Endothelial cell of umbilical vein (primary cell): ENCODE measurements around the gene FAM168A. TPM values are rescaled to one million over a fixed set of nuclear protein-coding genes. Genes with fewer than 3 reads are reported as not detected.

Experiments used
- BruUV-seq: library from RNA; stranded (reverse); fragments of 400-500 nt; replicated peaks from 2 replicates; lab custom pipeline; 2021; lab: Mats Ljungman, UMichigan
- CTCF ChIA-PET: fragments of 300-600, 350-600 bp; sonication (Branson Sonifier 250); formaldehyde crosslinking; loops from one replicate; lab custom pipeline; 2021; ENCODE audit warnings: antibody characterized with exemption, inconsistent platforms; lab: Charles Lee
- POLR2A ChIA-PET: fragments of 300-600, 350-600 bp; sonication (Branson Sonifier 250); formaldehyde crosslinking; loops from one replicate; lab custom pipeline; 2021; ENCODE audit warnings: antibody characterized with exemption, inconsistent platforms; lab: Charles Lee
- DNase-seq: peaks from one replicate; pipeline ENCODE4 v3.0.0-alpha.2; 2011; ENCODE audit warnings: low read depth, low spot score
- FAIRE-seq: peaks from 2 replicates; lab custom pipeline; 2011; peaks lifted over from hg19 to GRCh38; lab: Jason Lieb, UNC
- H2AFZ ChIP-seq: 2 replicates; pipeline ENCODE4 v1.6.0; 2012; ENCODE audit warnings: low read depth, low read length, control low read depth, inconsistent platforms
- H3K27ac ChIP-seq: 2 replicates; pipeline ENCODE4 v1.5.1; 2011; ENCODE audit warnings: low read depth, mild to moderate bottlenecking, control low read depth, low read length, moderate library complexity; ENCODE audit not compliant: insufficient read depth
- H3K27me3 ChIP-seq, 2 experiments: 2 replicates each; pipeline versions ENCODE4 v1.6.0 to v1.6.1; 2011; ENCODE audit warnings: low read length in 2 of 2, mixed read lengths in 1 of 2; ENCODE audit not compliant: control insufficient read depth in 2 of 2, insufficient read depth in 2 of 2
- H3K36me3 ChIP-seq, 2 experiments: 2 replicates in 1 of 2; 3 replicates in 1 of 2; pipeline ENCODE4 v1.5.1; 2011; ENCODE audit warnings: low read length in 2 of 2, mild to moderate bottlenecking in 1 of 2, moderate library complexity in 1 of 2; ENCODE audit not compliant: control insufficient read depth in 2 of 2, insufficient read depth in 2 of 2; ENCODE audit errors: extremely low read depth in 1 of 2
- H3K4me1 ChIP-seq: 3 replicates; pipeline ENCODE4 v1.5.1; 2011; ENCODE audit warnings: mild to moderate bottlenecking, low read length; ENCODE audit not compliant: control insufficient read depth, insufficient read depth; ENCODE audit errors: extremely low read depth
- H3K4me2 ChIP-seq: 2 replicates; pipeline ENCODE4 v1.6.1; 2011; ENCODE audit warnings: low read length, control low read depth, mixed read lengths; ENCODE audit not compliant: insufficient read depth
- H3K4me3 ChIP-seq, 3 experiments: fragments of 200-600 bp in 1 of 3; sonication (generic), shearing (Covaris generic) in 1 of 3; replicated peaks in 1 of 3; 2 replicates each; pipeline ENCODE4 v1.5.1; 2011 to 2016; ENCODE audit warnings: control low read depth in 3 of 3, low read length in 3 of 3, mild to moderate bottlenecking in 2 of 3, inconsistent platforms in 1 of 3, low read depth in 1 of 3, moderate library complexity in 1 of 3; ENCODE audit not compliant: insufficient read depth in 1 of 3
- H3K79me2 ChIP-seq: 2 replicates; pipeline ENCODE4 v1.6.0; 2012; ENCODE audit warnings: low read length, inconsistent platforms; ENCODE audit not compliant: control insufficient read depth, insufficient read depth
- H3K9ac ChIP-seq: replicated peaks from 2 replicates; pipeline ENCODE3; 2011; ENCODE audit warnings: low read length, control low read depth; ENCODE audit not compliant: insufficient read depth; ENCODE audit errors: extremely low read depth
- H3K9me1 ChIP-seq: replicated peaks from 3 replicates; pipeline ENCODE4 v1.6.0; 2011; ENCODE audit warnings: mild to moderate bottlenecking, low read length; ENCODE audit not compliant: control insufficient read depth, insufficient read depth; ENCODE audit errors: extremely low read depth
- H3K9me3 ChIP-seq: replicated peaks from 2 replicates; pipeline ENCODE4 v1.5.1; 2012; ENCODE audit warnings: low read length, inconsistent platforms; ENCODE audit not compliant: control insufficient read depth, insufficient read depth
- H4K20me1 ChIP-seq: replicated peaks from 2 replicates; pipeline ENCODE3; 2011; ENCODE audit warnings: mild to moderate bottlenecking, low read length; ENCODE audit not compliant: control insufficient read depth, insufficient read depth; ENCODE audit errors: extremely low read depth
- CTCF ChIP-seq, 2 donors: IDR thresholded peaks; 1 replicate in 1 of 2; 2 replicates in 1 of 2; pipeline ENCODE4 v1.5.1; 2011; ENCODE audit warnings: low read length in 2 of 2, mild to moderate bottlenecking in 2 of 2, moderate library complexity in 2 of 2, control low read depth in 1 of 2, inconsistent platforms in 1 of 2, low read depth in 1 of 2; ENCODE audit not compliant: insufficient read depth in 1 of 2; ENCODE audit errors: extremely low read depth in 1 of 2
- EZH2 ChIP-seq: IDR thresholded peaks from 2 replicates; pipeline ENCODE4 v1.6.1; 2012; ENCODE audit warnings: borderline replicate concordance, low read depth, mild to moderate bottlenecking, moderate library complexity, low read length, inconsistent platforms; ENCODE audit not compliant: severe bottlenecking
- FOS ChIP-seq: IDR thresholded peaks from 2 replicates; pipeline ENCODE4 v1.6.1; 2011; ENCODE audit warnings: mild to moderate bottlenecking, low read length, moderate library complexity, borderline replicate concordance; ENCODE audit not compliant: insufficient read depth
- GATA2 ChIP-seq: IDR thresholded peaks from 2 replicates; pipeline ENCODE4 v1.7.0; 2011; ENCODE audit warnings: low read depth, mild to moderate bottlenecking, moderate library complexity, mixed read lengths, low read length; ENCODE audit not compliant: insufficient read length, insufficient read depth
- JUN ChIP-seq: IDR thresholded peaks from 2 replicates; pipeline ENCODE4 v1.6.1; 2011; ENCODE audit warnings: borderline replicate concordance, low read depth; ENCODE audit not compliant: insufficient read length, insufficient read depth
- MAX ChIP-seq: IDR thresholded peaks from 2 replicates; pipeline ENCODE4 v1.6.1; 2011; ENCODE audit not compliant: insufficient read depth, insufficient read length
- MYC ChIP-seq: IDR thresholded peaks from one replicate; pipeline ENCODE4 v1.6.1; 2011; ENCODE audit warnings: mild to moderate bottlenecking, low read depth, low read length
- POLR2A ChIP-seq: IDR thresholded peaks from 2 replicates; pipeline ENCODE4 v1.6.1; 2012; ENCODE audit warnings: low read depth, mild to moderate bottlenecking, control low read depth, low read length
- POLR2AphosphoS5 ChIP-seq: IDR thresholded peaks from 2 replicates; pipeline ENCODE4 v1.6.1; 2012; ENCODE audit warnings: low read depth, mild to moderate bottlenecking, control low read depth, low read length, moderate library complexity; ENCODE audit not compliant: insufficient read depth
- dilution Hi-C: fragments of 300-500 bp; cut with MboI; formaldehyde crosslinking; loops from one replicate; pipeline ENCODE4 v1.15.0; 2019; ENCODE audit warnings: low sequenced_read_pairs; ENCODE audit not compliant: extremely low pct_ligation_motif_present
- intact Hi-C: fragments of 100-400 bp; cut with micrococcal nuclease; formaldehyde crosslinking; loops from one replicate; pipeline ENCODE4 v1.10.0; 2022
- polyA plus RNA-seq, 4 experiments: library from polyadenylated mRNA; depleted of rRNA in 3 of 4; stranded (reverse) in 3 of 4; unstranded in 1 of 4; fragments of >200 nt; gene quantifications; 2 replicates each; pipeline versions ENCODE4 v1.2.1 to v1.2.3, GENCODE V29; 2011 to 2012; ENCODE audit warnings: missing spikeins in 1 of 4
- total RNA-seq: library from RNA; stranded (reverse); gene quantifications from 2 replicates; pipeline ENCODE4 v1.2.3, GENCODE V29; 2021

FAM168A gene
- total and polyA plus RNA-seq, 2 donors (not counting 3 experiments of a cell fraction or from before 2014, with no cell fraction given), result 17.0 to 20.5 TPM

GRCh38 chr11:73390601-73391565, 207.0 kb downstream of the FAM168A start:
- Histone ChIP-seq H3K4me1 (peaks cover 12% of the 10 kb centered on the region), H3K9ac (no peak overlapping the region), H3K9me1 (no peaks in the 10 kb centered on the region), H3K36me3 (peaks cover 0 to 6% of the 10 kb centered on the region in 2 experiments), H3K27ac (no peak overlapping the region), H3K79me2 (peaks cover 22% of the 10 kb centered on the region), H4K20me1 (no peaks in the 10 kb centered on the region), H2AFZ (no peak overlapping the region), H3K4me3 (no peak overlapping the region), H3K9me3 (no peaks in the 10 kb centered on the region), H3K27me3 (no peaks in the 10 kb centered on the region), H3K4me2 (no peak overlapping the region)
- POLR2A ChIA-PET, result no interaction called here
- CTCF ChIA-PET, result interaction anchor here (1.5 to 3.2 kb wide), 2 partner anchors 32 to 40 kb away, joined by 4 to 31 read pairs; no protein-coding TSS in a partner anchor
- intact Hi-C loops (no loop called here), dilution Hi-C loops (no loop called here)
- DNase-seq, result no peak
- no TSS peak for BruUV-seq
- FAIRE-seq, result no peak
- TF ChIP-seq CTCF (IDR thresholded peaks at IDR 0.05; ENCODE audit: extremely low read depth in 1 of 2, insufficient read depth in 1 of 2, low read depth in 1 of 2, low read length in 2 of 2), result no peak
- TF ChIP-seq MYC, result no peak
- no peak for TF ChIP-seq FOS
- TF ChIP-seq POLR2A, result no peak
- TF ChIP-seq POLR2AphosphoS5, result no peak
- TF ChIP-seq JUN, result no peak
- TF ChIP-seq EZH2, result no peak
- TF ChIP-seq GATA2, result no peak
- no peak for TF ChIP-seq MAX
